ENCODE results near the gene S1PR3. TPM values are rescaled to one million over a fixed set of nuclear protein-coding genes. Genes with fewer than 3 reads are reported as not detected.

S1PR3 gene
- polyA plus RNA-seq, 2 of the 4 experiments (the other 2 are of a cell fraction), result 26.4 to 33.7 TPM

DNA sequence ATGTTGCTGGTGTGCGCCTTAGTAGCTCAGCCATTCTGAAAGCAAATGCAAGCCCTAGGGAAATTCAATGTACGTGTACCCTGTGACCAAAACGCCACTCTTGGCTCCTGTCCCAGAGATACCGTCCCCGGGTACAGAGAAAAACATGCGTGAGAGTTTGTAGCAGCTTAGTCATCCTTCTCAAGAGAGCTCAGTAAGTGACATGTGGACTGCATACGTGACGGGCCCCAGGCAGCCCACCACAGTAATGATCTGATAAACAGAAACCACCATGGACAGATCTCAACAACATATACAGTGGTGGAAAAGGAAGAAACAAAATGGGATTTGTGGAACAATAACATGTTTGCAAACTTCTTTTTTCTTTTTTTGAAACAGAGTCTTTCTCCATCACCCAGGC, 45.1 kb downstream of the S1PR3 start:
- TF ChIP-seq HEYL (CRISPR knock-in tag; IDR thresholded peaks at IDR 0.05) (no peak), JUN (IDR thresholded peaks at IDR 0.05) (no peak), POLR2A (IDR thresholded peaks at IDR 0.05; ENCODE audit: low read length) (no peak), HDAC2 (IDR thresholded peaks at IDR 0.05) (no peak), CHD4 (IDR thresholded peaks at IDR 0.05; ENCODE audit: borderline replicate concordance) (no peak)
- TF ChIP-seq, protein P1, sequence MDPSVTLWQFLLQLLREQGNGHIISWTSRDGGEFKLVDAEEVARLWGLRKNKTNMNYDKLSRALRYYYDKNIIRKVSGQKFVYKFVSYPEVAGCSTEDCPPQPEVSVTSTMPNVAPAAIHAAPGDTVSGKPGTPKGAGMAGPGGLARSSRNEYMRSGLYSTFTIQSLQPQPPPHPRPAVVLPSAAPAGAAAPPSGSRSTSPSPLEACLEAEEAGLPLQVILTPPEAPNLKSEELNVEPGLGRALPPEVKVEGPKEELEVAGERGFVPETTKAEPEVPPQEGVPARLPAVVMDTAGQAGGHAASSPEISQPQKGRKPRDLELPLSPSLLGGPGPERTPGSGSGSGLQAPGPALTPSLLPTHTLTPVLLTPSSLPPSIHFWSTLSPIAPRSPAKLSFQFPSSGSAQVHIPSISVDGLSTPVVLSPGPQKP (IDR thresholded peaks at IDR 0.05; ENCODE audit: low read depth, low read length), result no peak
- FAIRE-seq, result no peak
- no peak overlapping the region for H3K4me3 ChIP-seq
- no peak for DNase-seq (ENCODE audit: low read depth in 1 of 2, low spot score in 1 of 2)
- H3K27ac ChIP-seq, result no peak overlapping the region
- POLR2A ChIA-PET, result no interaction called here
- WGBS (ENCODE audit: missing lambda C conversion rate), result 63% methylated on average over 8 of the region's 8 CpGs
- H3K4me1 ChIP-seq, result no peaks in the 10 kb centered on the region
- 0 out of 3 replicates have a peak, but pooled peaks cover 8% of the 10 kb centered on the region for H3K9me3 ChIP-seq
- no peak for ATAC-seq
- H3K4me2 ChIP-seq, result no peak overlapping the region
- CTCF ChIA-PET, result no interaction called here

DNA sequence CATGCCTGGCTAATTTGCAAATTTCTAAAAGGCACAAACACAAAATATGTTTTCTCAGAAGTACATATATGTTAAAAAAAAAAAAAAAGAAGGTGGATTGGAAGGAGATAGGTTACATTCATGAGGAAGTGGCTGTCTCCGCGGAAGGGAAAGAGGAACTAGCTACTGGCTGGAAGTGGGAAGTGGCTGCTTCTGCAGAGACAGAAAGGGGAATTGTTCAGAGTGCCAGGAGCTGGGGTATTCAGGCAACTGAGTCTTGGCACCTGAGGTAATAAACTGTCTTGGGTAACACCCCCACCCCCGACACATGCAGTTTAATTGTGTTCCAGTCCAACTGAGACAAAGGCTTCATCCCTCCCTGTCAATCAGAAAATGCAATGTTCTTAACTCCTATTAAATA, 45.6 kb downstream of the S1PR3 start:
- ChIA-PET POLR2A (no interaction called here), CTCF (no interaction called here)
- DNase-seq (ENCODE audit: low read depth in 1 of 2, low spot score in 1 of 2), result no peak
- no peak for TF ChIP-seq CBX8 (IDR thresholded peaks at IDR 0.05)
- TF ChIP-seq, protein P2, sequence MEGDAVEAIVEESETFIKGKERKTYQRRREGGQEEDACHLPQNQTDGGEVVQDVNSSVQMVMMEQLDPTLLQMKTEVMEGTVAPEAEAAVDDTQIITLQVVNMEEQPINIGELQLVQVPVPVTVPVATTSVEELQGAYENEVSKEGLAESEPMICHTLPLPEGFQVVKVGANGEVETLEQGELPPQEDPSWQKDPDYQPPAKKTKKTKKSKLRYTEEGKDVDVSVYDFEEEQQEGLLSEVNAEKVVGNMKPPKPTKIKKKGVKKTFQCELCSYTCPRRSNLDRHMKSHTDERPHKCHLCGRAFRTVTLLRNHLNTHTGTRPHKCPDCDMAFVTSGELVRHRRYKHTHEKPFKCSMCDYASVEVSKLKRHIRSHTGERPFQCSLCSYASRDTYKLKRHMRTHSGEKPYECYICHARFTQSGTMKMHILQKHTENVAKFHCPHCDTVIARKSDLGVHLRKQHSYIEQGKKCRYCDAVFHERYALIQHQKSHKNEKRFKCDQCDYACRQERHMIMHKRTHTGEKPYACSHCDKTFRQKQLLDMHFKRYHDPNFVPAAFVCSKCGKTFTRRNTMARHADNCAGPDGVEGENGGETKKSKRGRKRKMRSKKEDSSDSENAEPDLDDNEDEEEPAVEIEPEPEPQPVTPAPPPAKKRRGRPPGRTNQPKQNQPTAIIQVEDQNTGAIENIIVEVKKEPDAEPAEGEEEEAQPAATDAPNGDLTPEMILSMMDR (IDR thresholded peaks at IDR 0.05), result no peak
- TF ChIP-seq, protein P3, sequence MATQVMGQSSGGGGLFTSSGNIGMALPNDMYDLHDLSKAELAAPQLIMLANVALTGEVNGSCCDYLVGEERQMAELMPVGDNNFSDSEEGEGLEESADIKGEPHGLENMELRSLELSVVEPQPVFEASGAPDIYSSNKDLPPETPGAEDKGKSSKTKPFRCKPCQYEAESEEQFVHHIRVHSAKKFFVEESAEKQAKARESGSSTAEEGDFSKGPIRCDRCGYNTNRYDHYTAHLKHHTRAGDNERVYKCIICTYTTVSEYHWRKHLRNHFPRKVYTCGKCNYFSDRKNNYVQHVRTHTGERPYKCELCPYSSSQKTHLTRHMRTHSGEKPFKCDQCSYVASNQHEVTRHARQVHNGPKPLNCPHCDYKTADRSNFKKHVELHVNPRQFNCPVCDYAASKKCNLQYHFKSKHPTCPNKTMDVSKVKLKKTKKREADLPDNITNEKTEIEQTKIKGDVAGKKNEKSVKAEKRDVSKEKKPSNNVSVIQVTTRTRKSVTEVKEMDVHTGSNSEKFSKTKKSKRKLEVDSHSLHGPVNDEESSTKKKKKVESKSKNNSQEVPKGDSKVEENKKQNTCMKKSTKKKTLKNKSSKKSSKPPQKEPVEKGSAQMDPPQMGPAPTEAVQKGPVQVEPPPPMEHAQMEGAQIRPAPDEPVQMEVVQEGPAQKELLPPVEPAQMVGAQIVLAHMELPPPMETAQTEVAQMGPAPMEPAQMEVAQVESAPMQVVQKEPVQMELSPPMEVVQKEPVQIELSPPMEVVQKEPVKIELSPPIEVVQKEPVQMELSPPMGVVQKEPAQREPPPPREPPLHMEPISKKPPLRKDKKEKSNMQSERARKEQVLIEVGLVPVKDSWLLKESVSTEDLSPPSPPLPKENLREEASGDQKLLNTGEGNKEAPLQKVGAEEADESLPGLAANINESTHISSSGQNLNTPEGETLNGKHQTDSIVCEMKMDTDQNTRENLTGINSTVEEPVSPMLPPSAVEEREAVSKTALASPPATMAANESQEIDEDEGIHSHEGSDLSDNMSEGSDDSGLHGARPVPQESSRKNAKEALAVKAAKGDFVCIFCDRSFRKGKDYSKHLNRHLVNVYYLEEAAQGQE (IDR thresholded peaks at IDR 0.05), result no peak
- no peak for TF ChIP-seq JUN (IDR thresholded peaks at IDR 0.05)
- no peak for TF ChIP-seq HEYL (CRISPR knock-in tag; IDR thresholded peaks at IDR 0.05)
- no peak for TF ChIP-seq HOXB5 (CRISPR knock-in tag; IDR thresholded peaks at IDR 0.05)
- TF ChIP-seq SMC3 (IDR thresholded peaks at IDR 0.05), result no peak
- TF ChIP-seq EHMT2 (IDR thresholded peaks at IDR 0.05; ENCODE audit: low read depth), result no peak
- no peak for TF ChIP-seq POLR2A (IDR thresholded peaks at IDR 0.05; ENCODE audit: low read length)
- TF ChIP-seq BHLHE40 (IDR thresholded peaks at IDR 0.05; ENCODE audit: low read depth, low read length), result no peak
- TF ChIP-seq FOXS1 (CRISPR knock-in tag; IDR thresholded peaks at IDR 0.05), result no peak
- no peak for FAIRE-seq
- H3K4me1 ChIP-seq, result no peaks in the 10 kb centered on the region
- no peak for ATAC-seq
- 84% methylated on average over 3 of the region's 3 CpGs for WGBS (ENCODE audit: missing lambda C conversion rate)
- no peak overlapping the region for H3K27ac ChIP-seq
- H3K4me2 ChIP-seq, result no peak overlapping the region
- H3K4me3 ChIP-seq, result no peak overlapping the region
- 0 out of 3 replicates have a peak, but pooled peaks cover 3% of the 10 kb centered on the region for H3K9me3 ChIP-seq

DNA sequence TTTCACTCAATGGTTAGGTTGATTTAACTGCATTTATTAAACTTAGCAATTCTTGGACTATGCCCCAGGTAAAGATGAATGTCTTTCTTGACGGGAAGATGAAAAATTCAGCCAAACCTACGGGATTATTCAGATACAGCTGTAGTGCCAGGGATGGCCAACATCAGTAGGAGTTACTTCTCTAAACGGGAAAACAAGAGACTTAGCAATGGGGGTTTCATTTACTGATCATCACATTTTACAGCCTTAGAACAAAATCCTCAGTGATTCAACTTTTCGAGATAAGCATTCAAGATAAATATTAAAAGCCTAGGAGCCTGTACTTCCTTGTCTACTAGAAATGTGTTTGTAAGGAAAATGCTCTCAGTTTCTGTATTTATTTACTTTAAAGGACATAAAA, 46.1 kb downstream of the S1PR3 start:
- ChIA-PET CTCF (no interaction called here), POLR2A (no interaction called here)
- WGBS (ENCODE audit: missing lambda C conversion rate), result 51% methylated on average over 4 of the region's 4 CpGs
- Histone ChIP-seq H3K4me3 (no peak overlapping the region), H3K9me3 (0 out of 3 replicates have a peak, but pooled peaks cover 2% of the 10 kb centered on the region), H3K27ac (no peak overlapping the region), H3K4me1 (no peaks in the 10 kb centered on the region), H3K4me2 (no peak overlapping the region)
- DNase-seq (ENCODE audit: low read depth in 1 of 2, low spot score in 1 of 2) (no peak), FAIRE-seq (no peak), ATAC-seq (no peak)
- TF ChIP-seq, protein P4, sequence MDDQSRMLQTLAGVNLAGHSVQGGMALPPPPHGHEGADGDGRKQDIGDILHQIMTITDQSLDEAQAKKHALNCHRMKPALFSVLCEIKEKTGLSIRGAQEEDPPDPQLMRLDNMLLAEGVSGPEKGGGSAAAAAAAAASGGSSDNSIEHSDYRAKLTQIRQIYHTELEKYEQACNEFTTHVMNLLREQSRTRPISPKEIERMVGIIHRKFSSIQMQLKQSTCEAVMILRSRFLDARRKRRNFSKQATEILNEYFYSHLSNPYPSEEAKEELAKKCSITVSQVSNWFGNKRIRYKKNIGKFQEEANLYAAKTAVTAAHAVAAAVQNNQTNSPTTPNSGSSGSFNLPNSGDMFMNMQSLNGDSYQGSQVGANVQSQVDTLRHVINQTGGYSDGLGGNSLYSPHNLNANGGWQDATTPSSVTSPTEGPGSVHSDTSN (IDR thresholded peaks at IDR 0.05), result no peak
- TF ChIP-seq, protein P3 (IDR thresholded peaks at IDR 0.05), result no peak
- TF ChIP-seq KDM1A (IDR thresholded peaks at IDR 0.05; ENCODE audit: low read depth), result no peak
- TF ChIP-seq POLR2A (IDR thresholded peaks at IDR 0.05; ENCODE audit: low read length), result no peak
- TF ChIP-seq CEBPB (IDR thresholded peaks at IDR 0.05), result no peak
- TF ChIP-seq MAZ (IDR thresholded peaks at IDR 0.05; ENCODE audit: borderline replicate concordance, low read depth, low read length), result no peak
- no peak for TF ChIP-seq KDM5A (IDR thresholded peaks at IDR 0.05)

Measured in A549 (cell line).